Subcutaneous adipose tissue (tissue), 4 donors: ENCODE measurements around the gene VEPH1. TPM values are rescaled to one million over a fixed set of nuclear protein-coding genes. Genes with fewer than 3 reads are reported as not detected.

ENCODE experiments used
- total RNA-seq, 4 donors: library from RNA; depleted of rRNA; stranded (reverse); fragments of >200 nt; gene quantifications; one replicate each; pipeline ENCODE4 v1.1.0, GENCODE V29; 2016
- TF ChIP-seq, protein P1 (sequence below): fragments of 450-650 bp; IDR thresholded peaks from one replicate; pipeline ENCODE4 v1.5.1; 2016; ENCODE audit warnings: low read depth, mild to moderate bottlenecking, control low read depth, antibody characterized with exemption, moderate library complexity

Gene VEPH1
- total RNA-seq, 4 donors from 2014 or later, result 0.44 to 11.9 (median 3.1) TPM

DNA sequence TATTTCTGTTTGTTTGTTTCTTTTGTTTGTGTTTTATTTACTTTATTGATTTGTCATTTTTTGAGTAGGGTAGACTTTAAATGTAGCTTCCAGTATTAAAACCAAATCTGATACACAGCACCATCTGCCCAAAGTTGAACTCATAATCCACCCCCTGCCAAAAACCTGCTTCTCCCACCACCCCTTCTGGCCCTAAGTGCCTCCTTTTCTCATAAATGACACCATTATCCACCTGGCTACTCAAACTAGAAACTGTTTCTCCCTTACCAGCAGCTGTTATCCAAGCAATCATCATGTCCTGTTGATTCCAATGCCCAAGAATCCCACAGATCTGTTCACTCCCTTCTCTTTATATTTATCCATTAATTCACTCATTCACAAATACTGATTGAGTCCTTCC, 88.4 kb downstream of the VEPH1 start:
- TF ChIP-seq, protein P1, sequence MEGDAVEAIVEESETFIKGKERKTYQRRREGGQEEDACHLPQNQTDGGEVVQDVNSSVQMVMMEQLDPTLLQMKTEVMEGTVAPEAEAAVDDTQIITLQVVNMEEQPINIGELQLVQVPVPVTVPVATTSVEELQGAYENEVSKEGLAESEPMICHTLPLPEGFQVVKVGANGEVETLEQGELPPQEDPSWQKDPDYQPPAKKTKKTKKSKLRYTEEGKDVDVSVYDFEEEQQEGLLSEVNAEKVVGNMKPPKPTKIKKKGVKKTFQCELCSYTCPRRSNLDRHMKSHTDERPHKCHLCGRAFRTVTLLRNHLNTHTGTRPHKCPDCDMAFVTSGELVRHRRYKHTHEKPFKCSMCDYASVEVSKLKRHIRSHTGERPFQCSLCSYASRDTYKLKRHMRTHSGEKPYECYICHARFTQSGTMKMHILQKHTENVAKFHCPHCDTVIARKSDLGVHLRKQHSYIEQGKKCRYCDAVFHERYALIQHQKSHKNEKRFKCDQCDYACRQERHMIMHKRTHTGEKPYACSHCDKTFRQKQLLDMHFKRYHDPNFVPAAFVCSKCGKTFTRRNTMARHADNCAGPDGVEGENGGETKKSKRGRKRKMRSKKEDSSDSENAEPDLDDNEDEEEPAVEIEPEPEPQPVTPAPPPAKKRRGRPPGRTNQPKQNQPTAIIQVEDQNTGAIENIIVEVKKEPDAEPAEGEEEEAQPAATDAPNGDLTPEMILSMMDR, result no peak

DNA sequence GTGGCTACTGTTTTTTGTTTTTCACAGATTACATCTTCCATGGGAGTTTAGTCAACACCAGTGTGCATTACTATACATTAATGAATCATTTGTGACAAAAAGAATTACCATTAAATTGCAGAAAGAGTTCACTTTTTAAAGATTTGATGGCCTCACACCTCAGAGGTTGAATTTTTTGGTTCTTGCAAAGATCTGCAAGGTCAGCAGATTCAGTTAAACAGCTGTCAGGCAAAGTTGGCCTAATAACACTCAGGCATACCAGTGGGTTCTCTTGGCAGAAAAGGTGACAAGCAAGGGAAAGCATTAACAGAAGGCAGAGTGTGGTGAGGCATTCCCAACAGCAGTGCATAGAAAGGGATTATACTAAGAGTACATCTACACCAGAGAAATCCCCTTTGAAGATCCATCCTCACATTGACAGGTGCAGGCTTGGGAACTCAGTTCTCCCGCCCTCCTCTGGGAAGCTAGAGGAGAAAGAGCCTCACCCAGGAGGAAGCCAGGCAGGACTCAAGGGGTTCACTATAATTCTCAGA, 90.8 kb downstream of the VEPH1 start:
- TF ChIP-seq, protein P1, result no peak

DNA sequence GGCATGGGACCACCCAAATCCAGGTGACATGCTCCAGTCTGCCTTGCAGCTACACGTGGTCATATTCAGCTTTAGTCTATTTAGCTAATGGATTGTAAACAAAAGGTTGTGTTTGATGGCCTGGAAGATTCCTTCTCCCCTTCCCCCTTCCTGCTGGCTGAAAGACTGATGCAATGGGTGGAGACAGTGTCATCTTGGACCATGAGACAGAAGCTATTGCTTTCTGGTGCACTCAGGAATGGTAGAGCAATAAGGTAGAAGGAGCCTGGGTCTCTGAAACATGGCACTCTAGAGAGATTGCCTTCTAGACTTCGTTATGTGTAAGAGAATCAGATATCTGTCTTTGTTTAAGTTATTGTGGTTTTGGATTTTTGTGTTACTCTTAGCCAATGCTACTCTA, 92.3 kb downstream of the VEPH1 start:
- TF ChIP-seq, protein P1, result no peak

DNA sequence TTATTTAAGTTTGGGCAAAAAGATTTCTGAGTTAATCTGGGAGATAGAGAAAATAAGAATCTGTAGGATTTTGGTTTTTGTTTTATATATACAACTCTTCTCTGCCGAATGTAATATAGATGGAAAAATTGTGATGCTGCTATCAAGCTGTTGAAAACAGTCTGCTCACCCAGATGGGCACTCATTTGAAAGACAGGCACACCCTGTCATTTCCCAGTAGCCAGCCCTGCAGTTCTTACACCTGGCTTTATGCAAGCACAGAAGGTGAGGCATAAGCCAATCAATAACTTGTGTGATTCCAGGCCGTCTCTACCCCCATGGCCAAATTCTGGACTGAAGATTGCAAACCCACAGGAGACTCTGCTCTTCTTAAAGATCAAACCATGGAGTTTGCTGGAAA, 93.7 kb downstream of the VEPH1 start:
- TF ChIP-seq, protein P1, result no peak

DNA sequence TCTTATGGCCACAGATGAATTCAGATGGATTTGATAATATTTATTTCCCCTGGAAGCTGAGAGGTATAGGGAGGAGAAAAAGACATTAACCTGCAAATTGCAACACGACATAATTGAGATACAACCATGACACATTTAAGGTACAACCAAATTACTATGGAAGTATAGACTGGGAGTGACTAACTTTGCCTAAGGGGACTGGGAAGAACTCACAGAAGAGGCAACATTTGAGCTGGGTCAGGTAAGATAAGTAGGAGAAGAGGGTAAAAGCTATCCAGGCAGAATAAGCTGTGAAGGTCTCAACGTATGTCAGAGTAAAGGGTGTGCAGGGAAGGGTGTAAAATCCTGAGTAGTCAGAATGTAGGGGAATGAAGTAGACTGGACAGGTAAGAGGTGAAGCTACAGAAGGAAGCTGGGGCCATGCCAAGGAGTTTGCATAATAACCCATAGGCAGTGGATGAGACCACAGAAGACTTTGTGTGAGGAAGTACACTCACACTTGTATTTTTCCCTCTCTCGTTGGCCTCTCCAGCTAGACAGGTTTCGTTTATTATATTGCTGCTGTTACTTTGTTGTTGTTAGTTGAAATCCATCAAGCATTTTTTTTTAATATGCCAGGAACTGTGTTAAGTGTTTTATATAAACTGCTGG, 94.6 kb downstream of the VEPH1 start:
- TF ChIP-seq, protein P1, result no peak

DNA sequence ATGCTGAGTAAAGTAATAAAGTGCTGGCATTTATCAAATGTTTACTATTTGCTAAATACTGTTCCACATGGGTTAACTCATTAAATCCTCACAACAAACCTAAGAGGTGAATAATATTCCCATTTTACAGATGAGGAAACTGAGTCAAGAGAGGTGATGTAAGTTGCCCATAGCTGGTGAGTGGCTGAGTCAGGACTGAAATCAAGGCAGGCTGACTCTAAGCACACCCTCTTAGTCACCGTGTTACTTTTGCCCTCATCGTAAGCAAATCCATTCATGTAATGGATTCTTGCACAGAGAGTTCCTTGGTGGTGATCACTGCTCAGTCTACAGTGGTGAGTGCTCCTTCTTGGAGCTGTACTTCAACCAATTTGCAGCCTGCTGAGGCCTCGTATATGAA, 95.4 kb downstream of the VEPH1 start:
- TF ChIP-seq, protein P1, result no peak

DNA sequence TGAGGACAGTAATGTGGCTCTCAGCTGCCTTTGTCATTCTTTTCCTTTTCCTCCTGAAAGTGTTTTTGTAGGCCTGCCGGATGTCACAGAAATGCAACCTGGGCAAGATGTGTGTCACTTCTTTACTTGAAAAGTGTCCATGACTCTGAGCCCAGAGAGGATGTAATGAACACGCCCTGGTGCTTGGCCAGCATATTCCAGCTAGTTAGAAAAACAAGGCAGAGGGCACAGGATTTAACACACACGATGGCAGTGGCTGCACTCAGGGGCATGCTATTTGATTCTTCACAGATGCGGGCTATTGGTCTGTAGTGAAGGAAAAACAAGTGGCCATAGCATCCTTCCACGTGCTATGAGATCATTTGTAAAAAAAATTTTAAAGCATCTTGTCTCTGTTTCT, 96.8 kb downstream of the VEPH1 start:
- TF ChIP-seq, protein P1, result no peak
